HepG2 (cell line): ENCODE data around the gene CA11. TPM values are rescaled to one million over a fixed set of nuclear protein-coding genes. Genes with fewer than 3 reads are reported as not detected.

Experiments used
- ATAD3A ChIP-seq: sonication (generic); formaldehyde crosslinking; IDR thresholded peaks from 2 replicates; pipeline ENCODE4 v1.4.0; 2020; ENCODE audit warnings: missing genetic modification reagents
- ATF6 ChIP-seq: sonication (generic); formaldehyde crosslinking; conservative IDR thresholded peaks from 2 replicates; pipeline ENCODE4 v1.4.0; 2020; ENCODE audit warnings: missing genetic modification reagents
- CBFB ChIP-seq: sonication (generic); formaldehyde crosslinking; IDR thresholded peaks from 2 replicates; pipeline ENCODE4 v1.4.0; 2020; ENCODE audit warnings: missing genetic modification reagents
- FIP1L1 ChIP-seq: fragments of 200-400 bp; formaldehyde crosslinking; IDR thresholded peaks from 2 replicates; pipeline ENCODE4 v1.6.1; 2018; ENCODE audit warnings: low read depth, mild to moderate bottlenecking, low read length, moderate library complexity, borderline replicate concordance; ENCODE audit not compliant: insufficient read depth
- FUBP1 ChIP-seq: sonication (generic); formaldehyde crosslinking; IDR thresholded peaks from 2 replicates; pipeline ENCODE4 v1.5.1; 2020; ENCODE audit warnings: missing genetic modification reagents, mild to moderate bottlenecking, borderline replicate concordance
- HIC2 ChIP-seq: sonication (generic); formaldehyde crosslinking; IDR thresholded peaks from 2 replicates; pipeline ENCODE4 v1.9.0; 2022; ENCODE audit warnings: low read depth, missing genetic modification reagents
- HNRNPH1 ChIP-seq: fragments of 200-400 bp; formaldehyde crosslinking; optimal IDR thresholded peaks from 2 replicates; pipeline ENCODE3; 2017; ENCODE audit warnings: mild to moderate bottlenecking, low read depth, low read length
- MAFG ChIP-seq: sonication (generic); formaldehyde crosslinking; IDR thresholded peaks from 2 replicates; pipeline ENCODE4 v1.5.1; 2020; ENCODE audit warnings: mild to moderate bottlenecking, missing genetic modification reagents
- MEIS1 ChIP-seq: sonication (generic); formaldehyde crosslinking; IDR thresholded peaks from 2 replicates; pipeline ENCODE4 v1.9.0; 2021; ENCODE audit warnings: mild to moderate bottlenecking, missing genetic modification reagents, moderate library complexity, borderline replicate concordance
- MLLT10 ChIP-seq: sonication (generic); formaldehyde crosslinking; IDR thresholded peaks from 2 replicates; pipeline ENCODE4 v1.4.0; 2020; ENCODE audit warnings: missing genetic modification reagents
- NFIC ChIP-seq: IDR thresholded peaks from 2 replicates; pipeline ENCODE4 v1.6.1; 2012; ENCODE audit warnings: mild to moderate bottlenecking, low read length, inconsistent platforms
- NR2F6 ChIP-seq, 2 experiments: IDR thresholded peaks; 2 replicates each; pipeline ENCODE4 v1.6.1; 2016; ENCODE audit warnings: antibody characterized with exemption in 1 of 2, mild to moderate bottlenecking in 1 of 2
- PAF1 ChIP-seq: IDR thresholded peaks from 2 replicates; pipeline ENCODE4 v1.6.1; 2016; ENCODE audit warnings: missing genetic modification reagents, missing compliant biosample characterization
- REXO4 ChIP-seq: sonication (generic); formaldehyde crosslinking; IDR thresholded peaks from 2 replicates; pipeline ENCODE4 v1.8.0; 2022; ENCODE audit warnings: missing genetic modification reagents, mild to moderate bottlenecking, borderline replicate concordance
- RFX5 ChIP-seq: IDR thresholded peaks from 2 replicates; pipeline ENCODE4 v1.6.1; 2011; ENCODE audit warnings: low read depth, low read length, improper control_type of control experiment
- THAP11 ChIP-seq: IDR thresholded peaks from 2 replicates; pipeline ENCODE4 v1.6.1; 2016; ENCODE audit warnings: missing biosample characterization, missing genetic modification reagents
- ZBTB21 ChIP-seq: sonication (generic); formaldehyde crosslinking; IDR thresholded peaks from 2 replicates; pipeline ENCODE4 v1.4.0; 2020; ENCODE audit warnings: missing genetic modification reagents
- ZNF337 ChIP-seq: sonication (generic); formaldehyde crosslinking; IDR thresholded peaks from 2 replicates; pipeline ENCODE4 v1.5.1; 2020; ENCODE audit warnings: missing genetic modification reagents, low read depth, mild to moderate bottlenecking, borderline replicate concordance
- ZNF451 ChIP-seq: sonication (generic); formaldehyde crosslinking; IDR thresholded peaks from 2 replicates; pipeline ENCODE4 v1.5.0; 2020; ENCODE audit warnings: mild to moderate bottlenecking, missing genetic modification reagents
- ZNF576 ChIP-seq: sonication (generic); formaldehyde crosslinking; IDR thresholded peaks from 2 replicates; pipeline ENCODE4 v1.4.0; 2020; ENCODE audit warnings: mild to moderate bottlenecking, missing genetic modification reagents
- ZNF672 ChIP-seq: sonication (generic); formaldehyde crosslinking; IDR thresholded peaks from 2 replicates; pipeline ENCODE4 v1.8.1; 2022; ENCODE audit warnings: missing genetic modification reagents
- ZNF724P ChIP-seq: sonication (generic); formaldehyde crosslinking; IDR thresholded peaks from 2 replicates; pipeline ENCODE4 v1.8.0; 2022; ENCODE audit warnings: missing genetic modification reagents, borderline replicate concordance
- ZNF746 ChIP-seq: sonication (generic); formaldehyde crosslinking; IDR thresholded peaks from 2 replicates; pipeline ENCODE4 v1.8.0; 2022; ENCODE audit warnings: mild to moderate bottlenecking, missing genetic modification reagents
- ZNF749 ChIP-seq: sonication (generic); formaldehyde crosslinking; IDR thresholded peaks from 2 replicates; pipeline ENCODE4 v1.8.0; 2022; ENCODE audit warnings: mild to moderate bottlenecking, missing genetic modification reagents, moderate library complexity, borderline replicate concordance
- ZNF772 ChIP-seq: sonication (generic); formaldehyde crosslinking; IDR thresholded peaks from 2 replicates; pipeline ENCODE4 v1.5.0; 2020; ENCODE audit warnings: mild to moderate bottlenecking, missing genetic modification reagents
- ZNF850 ChIP-seq: sonication (generic); formaldehyde crosslinking; conservative IDR thresholded peaks from 2 replicates; pipeline ENCODE4 v1.9.0; 2021; ENCODE audit warnings: mild to moderate bottlenecking, missing genetic modification reagents
- polyA plus RNA-seq, 8 experiments: library from polyadenylated mRNA; depleted of rRNA in 3 of 8; stranded (reverse) in 7 of 8; unstranded in 1 of 8; fragments of >200 nt; fragmentation: Illumina TruSeq in 4 of 8; extraction: Trizol in 4 of 8; gene quantifications; 2 replicates each; pipeline versions ENCODE4 v1.2.1 to v1.2.3, GENCODE V29; 2011 to 2016; ENCODE audit warnings: low read depth in 4 of 8, missing spikeins in 1 of 8, mixed read lengths in 1 of 8; ENCODE audit not compliant: insufficient read depth in 1 of 8
- total RNA-seq, 5 experiments: library from RNA; depleted of rRNA; stranded (reverse); fragments of >200 nt; fragmentation: Illumina TruSeq; extraction: Trizol; gene quantifications; 2 replicates each; pipeline ENCODE4 v1.2.3, GENCODE V29; 2016; ENCODE audit warnings: low read depth in 1 of 5

The CA11 gene
- total and polyA plus RNA-seq, 2 of the 13 experiments (the other 11 are each of a cell fraction or from before 2014, with no cell fraction given) = 0.41 to 0.58 TPM

GRCh38 chr19:48588670-48589401, 57.2 kb downstream of the CA11 start (continued):
- TF ChIP-seq ZNF576 (no peak), ZNF746 (CRISPR knock-in tag) (peak; percentile 53; the same call in 1 of the 2 replicates), ZNF672 (no peak), HNRNPH1 (no peak), ATAD3A (CRISPR knock-in tag) (no peak), HIC2 (CRISPR knock-in tag) (no peak), ZNF337 (no peak), ZNF749 (CRISPR knock-in tag) (no peak), ZNF451 (CRISPR knock-in tag) (0 out of 2 replicates have a peak, but pooled peaks have one; percentile 40), ZNF850 (no peak), ATF6 (CRISPR knock-in tag) (no peak), REXO4 (CRISPR knock-in tag) (no peak), THAP11 (CRISPR knock-in tag) (peak; percentile 51; the same call in 1 of the 2 replicates), RFX5 (no peak), MAFG (no peak), NFIC (no peak), PAF1 (CRISPR knock-in tag) (no peak), ZNF724P (CRISPR knock-in tag) (no peak), FIP1L1 (no peak), NR2F6 (IDR thresholded peaks at IDR 0.05) (no peak), NR2F6 (CRISPR knock-in tag; IDR thresholded peaks at IDR 0.05) (0 out of 2 replicates have a peak, but pooled peaks have one; percentile 32), MEIS1 (CRISPR knock-in tag) (no peak), ZBTB21 (CRISPR knock-in tag) (no peak), MLLT10 (CRISPR knock-in tag) (no peak), CBFB (CRISPR knock-in tag) (peak; percentile 67; the same call in 1 of the 2 replicates), FUBP1 (CRISPR knock-in tag) (no peak), ZNF772 (CRISPR knock-in tag) (no peak)
